Measurements from ENCODE around the gene POLA2. TPM values are rescaled to one million over a fixed set of nuclear protein-coding genes. Genes with fewer than 3 reads are reported as not detected.
"Not testable (repeated sequence)": the region's sequence is repeated elsewhere in the genome, so short reads cannot be mapped to it uniquely, and the experiment has no call there.

POLA2 gene
- total and polyA plus RNA-seq, 7 donors = 1.7 to 5.8 (median 3.3) TPM

- Histone ChIP-seq H3K4me3 (peak overlapping the region; percentile 63), H3K4me1 (peaks cover 4% of the 10 kb centered on the region), H3K27ac (no peak overlapping the region), H3K27me3 (ENCODE audit: insufficient read depth in 3 of 3, low read length in 2 of 3) (no peaks in the 10 kb centered on the region), H3K36me3 (ENCODE audit: insufficient read depth in 1 of 2, low read depth in 1 of 2) (peaks cover 0 to 13% of the 10 kb centered on the region in 2 donors), H3K9me3 (no peaks in the 10 kb centered on the region)
- no peak for TF ChIP-seq CTCF (IDR thresholded peaks at IDR 0.05)
- DNase-seq (no peak), ATAC-seq (peak in 1 of 4 donors; percentile 20)
- intact Hi-C loops (cut with DNase I) = no loop called here
- 49 to 63% (median 61%) methylated on average over 7 of the region's 7 CpGs for WGBS, 3 donors
Observed at GRCh38 chr11:65226103-65226442, 35.7 kb upstream of the POLA2 start.

GRCh38 chr11:65227879-65228278, 33.9 kb upstream of the POLA2 start:
- H3K27me3 ChIP-seq (ENCODE audit: insufficient read depth in 3 of 3, low read length in 2 of 3) = no peaks in the 10 kb centered on the region
- no peak for TF ChIP-seq CTCF (IDR thresholded peaks at IDR 0.05)
- no peak overlapping the region for H3K27ac ChIP-seq
- H3K4me3 ChIP-seq = no peak overlapping the region
- intact Hi-C loops (cut with DNase I) = no loop called here
- ATAC-seq (no peak), DNase-seq (no peak)
- no peaks in the 10 kb centered on the region for H3K9me3 ChIP-seq
- peaks cover 4% of the 10 kb centered on the region for H3K4me1 ChIP-seq
- H3K36me3 ChIP-seq (ENCODE audit: insufficient read depth in 1 of 2, low read depth in 1 of 2) = peaks cover 0 to 13% of the 10 kb centered on the region in 2 donors
- 58 to 69% (median 59%) methylated on average over 2 of the region's 2 CpGs for WGBS, 3 donors

GRCh38 chr11:65236194-65237059, 25.3 kb upstream of the POLA2 start:
- Histone ChIP-seq H3K9me3 (no peaks in the 10 kb centered on the region), H3K4me3 (no peak overlapping the region), H3K36me3 (ENCODE audit: insufficient read depth in 1 of 2, low read depth in 1 of 2) (no peaks in the 10 kb centered on the region), H3K4me1 (no peaks in the 10 kb centered on the region), H3K27ac (no peak overlapping the region), H3K27me3 (ENCODE audit: insufficient read depth in 3 of 3, low read length in 2 of 3) (no peaks in the 10 kb centered on the region)
- 73 to 79% (median 78%) methylated on average over 19 to 23 of the region's 23 CpGs for WGBS, 3 donors
- DNase-seq (no peak), ATAC-seq (no peak)
- no peak for TF ChIP-seq CTCF (IDR thresholded peaks at IDR 0.05)
- intact Hi-C loops (cut with DNase I) = no loop called here

GRCh38 chr11:65238302-65238701, 23.5 kb upstream of the POLA2 start:
- DNase-seq; H3K4me1 ChIP-seq; H3K27me3 ChIP-seq (ENCODE audit: insufficient read depth in 3 of 3, low read length in 2 of 3); intact Hi-C loops (cut with DNase I); H3K9me3 ChIP-seq; H3K4me3 ChIP-seq; ATAC-seq; H3K27ac ChIP-seq; H3K36me3 ChIP-seq (ENCODE audit: insufficient read depth in 1 of 2, low read depth in 1 of 2): not testable (repeated sequence)
- 52 to 73% (median 64%) methylated on average over 4 of the region's 6 CpGs for WGBS, 3 donors

GRCh38 chr11:65241134-65241533, 20.6 kb upstream of the POLA2 start:
- no peak for DNase-seq
- H3K27ac ChIP-seq = no peak overlapping the region
- ATAC-seq = no peak
- H3K4me1 ChIP-seq = no peaks in the 10 kb centered on the region
- no peaks in the 10 kb centered on the region for H3K27me3 ChIP-seq (ENCODE audit: insufficient read depth in 3 of 3, low read length in 2 of 3)
- intact Hi-C loops (cut with DNase I) = no loop called here
- H3K36me3 ChIP-seq (ENCODE audit: insufficient read depth in 1 of 2, low read depth in 1 of 2) = no peaks in the 10 kb centered on the region
- H3K9me3 ChIP-seq = no peaks in the 10 kb centered on the region
- 68 to 78% (median 73%) methylated on average over 5 of the region's 5 CpGs for WGBS, 3 donors
- TF ChIP-seq CTCF (IDR thresholded peaks at IDR 0.05) = no peak
- no peak overlapping the region for H3K4me3 ChIP-seq

Data from psoas muscle (tissue), 8 donors.